Smooth muscle cell (in vitro differentiated cells): ENCODE measurements around the gene VAPA. TPM values are rescaled to one million over a fixed set of nuclear protein-coding genes. Genes with fewer than 3 reads are reported as not detected.

Experiments
- DNase-seq: peaks from one replicate; lab custom pipeline; 2025; ENCODE audit not compliant: unreplicated experiment; lab: John Stamatoyannopoulos, UW
- H2AFZ ChIP-seq: fragments of 200-600 bp; sonication (generic); 2 replicates; pipeline ENCODE4 v1.6.0; 2016; ENCODE audit warnings: antibody characterized with exemption, low read depth, mild to moderate bottlenecking
- H3F3A ChIP-seq: fragments of 200-600 bp; sonication (generic); 2 replicates; pipeline ENCODE4 v1.6.0; 2017; ENCODE audit warnings: antibody characterized with exemption, low read depth
- H3K27ac ChIP-seq: fragments of 200-600 bp; sonication (generic); 2 replicates; pipeline ENCODE4 v1.5.1; 2016; ENCODE audit warnings: low read depth, mild to moderate bottlenecking
- H3K27me3 ChIP-seq: fragments of 200-600 bp; sonication (generic); 2 replicates; pipeline ENCODE4 v1.6.1; 2016; ENCODE audit warnings: low read depth, mild to moderate bottlenecking
- H3K36me3 ChIP-seq: fragments of 200-600 bp; sonication (generic); 2 replicates; pipeline ENCODE4 v1.5.1; 2016; ENCODE audit warnings: low read depth
- H3K4me1 ChIP-seq: fragments of 200-600 bp; sonication (generic); 2 replicates; pipeline ENCODE4 v1.5.1; 2016; ENCODE audit warnings: low read depth
- H3K4me2 ChIP-seq: fragments of 200-600 bp; sonication (generic); 2 replicates; pipeline ENCODE4 v1.6.0; 2016; ENCODE audit warnings: mild to moderate bottlenecking
- H3K4me3 ChIP-seq: fragments of 200-600 bp; sonication (generic); 2 replicates; pipeline ENCODE4 v1.5.1; 2016; ENCODE audit warnings: mild to moderate bottlenecking
- H3K79me2 ChIP-seq: fragments of 200-600 bp; sonication (generic); 2 replicates; pipeline ENCODE4 v1.6.0; 2016; ENCODE audit warnings: low read depth, mild to moderate bottlenecking
- H3K9ac ChIP-seq: fragments of 200-600 bp; sonication (generic); 2 replicates; pipeline ENCODE4 v1.6.0; 2016; ENCODE audit warnings: low read depth
- H3K9me3 ChIP-seq: fragments of 200-600 bp; sonication (generic); replicated peaks from 2 replicates; pipeline ENCODE4 v1.5.1; 2016; ENCODE audit warnings: low read depth
- H4K20me1 ChIP-seq: fragments of 200-600 bp; sonication (generic); 2 replicates; pipeline ENCODE4 v1.6.0; 2016; ENCODE audit warnings: low read depth
- CTCF ChIP-seq: fragments of 200-600 bp; sonication (generic); IDR thresholded peaks from 2 replicates; pipeline ENCODE4 v1.5.1; 2017; ENCODE audit warnings: borderline replicate concordance, mild to moderate bottlenecking, antibody characterized with exemption; ENCODE audit not compliant: insufficient read depth, poor library complexity, severe bottlenecking
- WGBS: methylation state at CpG from one replicate; pipeline ENCODE4 v1.1.7; 2016; ENCODE audit warnings: low lambda C conversion rate; 5-methylcytosine and 5-hydroxymethylcytosine counted together
- polyA plus RNA-seq: library from polyadenylated mRNA; unstranded; fragments of >200 nt; fragmentation: Nextera tagmentation; extraction: Ambion mirVana; gene quantifications from 2 replicates; pipeline ENCODE4 v1.2.1, GENCODE V29; 2016
- total RNA-seq: library from RNA; depleted of rRNA; stranded (reverse); fragments of >200 nt; gene quantifications from 2 replicates; pipeline ENCODE4 v1.2.3, GENCODE V29; 2014

VAPA gene
- total and polyA plus RNA-seq, 2 experiments from 2014 or later: 315 to 350 TPM

- H3K4me3 ChIP-seq: no peak overlapping the region
- TF ChIP-seq CTCF: no peak
- H3K9me3 ChIP-seq: peaks cover 17% of the 10 kb centered on the region
- 63% methylated on average over 3 of the region's 3 CpGs for WGBS
- no peaks in the 10 kb centered on the region for H3K27me3 ChIP-seq
- H3K9ac ChIP-seq: no peak overlapping the region
- H3K27ac ChIP-seq: no peak overlapping the region
- no peak overlapping the region for H2AFZ ChIP-seq
- H3K4me2 ChIP-seq: no peak overlapping the region
- no peaks in the 10 kb centered on the region for H4K20me1 ChIP-seq
- no peak for DNase-seq
- no peaks in the 10 kb centered on the region for H3K36me3 ChIP-seq
- no peaks in the 10 kb centered on the region for H3K4me1 ChIP-seq
- no peaks in the 10 kb centered on the region for H3K79me2 ChIP-seq
- H3F3A ChIP-seq: no peaks in the 10 kb centered on the region
Observed at GRCh38 chr18:9996094-9996493, 82.3 kb downstream of the VAPA start.

- no peak overlapping the region for H3K4me2 ChIP-seq
- H3K9ac ChIP-seq: no peak overlapping the region
- no peaks in the 10 kb centered on the region for H3K36me3 ChIP-seq
- H3K79me2 ChIP-seq: no peaks in the 10 kb centered on the region
- WGBS: 90% methylated on average over 1 of the region's 1 CpG
- no peaks in the 10 kb centered on the region for H3K4me1 ChIP-seq
- no peak overlapping the region for H2AFZ ChIP-seq
- no peak overlapping the region for H3K4me3 ChIP-seq
- H3K27me3 ChIP-seq: no peaks in the 10 kb centered on the region
- no peak for TF ChIP-seq CTCF
- H3K27ac ChIP-seq: no peak overlapping the region
- H3F3A ChIP-seq: no peaks in the 10 kb centered on the region
- H3K9me3 ChIP-seq: peaks cover 17% of the 10 kb centered on the region
- no peaks in the 10 kb centered on the region for H4K20me1 ChIP-seq
- DNase-seq: no peak
Observed at GRCh38 chr18:9997711-9998110, 83.9 kb downstream of the VAPA start.

GRCh38 chr18:9998330-9998729, 84.5 kb downstream of the VAPA start:
- Histone ChIP-seq H3K4me1 (no peaks in the 10 kb centered on the region), H3K27ac (no peak overlapping the region), H3F3A (no peaks in the 10 kb centered on the region), H3K27me3 (no peaks in the 10 kb centered on the region), H3K79me2 (no peaks in the 10 kb centered on the region), H3K4me3 (no peak overlapping the region), H3K9ac (no peak overlapping the region), H2AFZ (no peak overlapping the region), H4K20me1 (no peaks in the 10 kb centered on the region), H3K36me3 (no peaks in the 10 kb centered on the region), H3K9me3 (peaks cover 17% of the 10 kb centered on the region), H3K4me2 (no peak overlapping the region)
- 92% methylated on average over 2 of the region's 2 CpGs for WGBS
- DNase-seq: no peak
- TF ChIP-seq CTCF: no peak

GRCh38 chr18:10002280-10002679, 88.5 kb downstream of the VAPA start:
- H3K9ac ChIP-seq: no peak overlapping the region
- no peaks in the 10 kb centered on the region for H3K79me2 ChIP-seq
- H3K4me3 ChIP-seq: no peak overlapping the region
- no peaks in the 10 kb centered on the region for H3K36me3 ChIP-seq
- no peaks in the 10 kb centered on the region for H3F3A ChIP-seq
- no peak overlapping the region for H2AFZ ChIP-seq
- 78% methylated on average over 3 of the region's 3 CpGs for WGBS
- H4K20me1 ChIP-seq: no peaks in the 10 kb centered on the region
- H3K27ac ChIP-seq: no peak overlapping the region
- no peak for DNase-seq
- H3K4me1 ChIP-seq: no peaks in the 10 kb centered on the region
- H3K9me3 ChIP-seq: peaks cover 17% of the 10 kb centered on the region
- no peaks in the 10 kb centered on the region for H3K27me3 ChIP-seq
- no peak for TF ChIP-seq CTCF
- H3K4me2 ChIP-seq: no peak overlapping the region
